SK-N-SH treated with all-trans-retinoic acid at 6 μM for 48 hours (cell line): ENCODE results near the gene CBLN3.

ENCODE experiments used
- ATAC-seq: fragments of 200-7000 bp; cut with Tn5 transposase; 3 replicates; pipeline ENCODE4 v1.9.1; 2020; ENCODE audit warnings: mild to moderate bottlenecking, moderate library complexity
- ARNTL ChIP-seq: fragments of 450-650 bp; formaldehyde crosslinking; IDR thresholded peaks from 2 replicates; pipeline ENCODE4 v1.5.0; 2020; ENCODE audit warnings: low read depth, mild to moderate bottlenecking, moderate library complexity, borderline replicate concordance
- BACH2 ChIP-seq: fragments of 250-450 bp; sonication (Bioruptor Pico); IDR thresholded peaks from 2 replicates; pipeline ENCODE4 v1.9.0; 2021; ENCODE audit warnings: mild to moderate bottlenecking, borderline replicate concordance
- CREB5 ChIP-seq: fragments of 250-450 bp; sonication (Bioruptor Pico); IDR thresholded peaks from 2 replicates; pipeline ENCODE4 v1.5.1; 2020; ENCODE audit warnings: low read depth, mild to moderate bottlenecking, moderate library complexity
- CSDC2 ChIP-seq: fragments of 250-450 bp; sonication (Bioruptor Pico); IDR thresholded peaks from 2 replicates; pipeline ENCODE4 v1.5.0; 2020; ENCODE audit warnings: mild to moderate bottlenecking, moderate library complexity
- CSRNP3 ChIP-seq: fragments of 250-450 bp; sonication (Bioruptor Pico); IDR thresholded peaks from 2 replicates; pipeline ENCODE4 v1.5.1; 2021; ENCODE audit warnings: mild to moderate bottlenecking, moderate library complexity
- ESRRG ChIP-seq: fragments of 250-450 bp; sonication (Bioruptor Pico); IDR thresholded peaks from 2 replicates; pipeline ENCODE4 v1.6.1; 2021; ENCODE audit warnings: mild to moderate bottlenecking
- GLIS3 ChIP-seq: fragments of 250-450 bp; sonication (Bioruptor Pico); IDR thresholded peaks from 2 replicates; pipeline ENCODE4 v1.5.0; 2020; ENCODE audit warnings: mild to moderate bottlenecking, moderate library complexity
- ISL1 ChIP-seq: fragments of 250-450 bp; sonication (Bioruptor Pico); IDR thresholded peaks from 2 replicates; pipeline ENCODE4 v2.1.2; 2022; ENCODE audit warnings: mild to moderate bottlenecking, moderate library complexity
- OSR1 ChIP-seq: fragments of 250-450 bp; sonication (Bioruptor Pico); IDR thresholded peaks from 2 replicates; pipeline ENCODE4 v1.8.0; 2022; ENCODE audit warnings: moderate library complexity, mild to moderate bottlenecking, inconsistent platforms
- PATZ1 ChIP-seq: fragments of 250-450 bp; sonication (Bioruptor Pico); IDR thresholded peaks from 2 replicates; pipeline ENCODE4 v1.8.0; 2020; ENCODE audit warnings: mild to moderate bottlenecking, moderate library complexity, borderline replicate concordance
- POU6F1 ChIP-seq: fragments of 250-450 bp; sonication (Bioruptor Pico); IDR thresholded peaks from 2 replicates; pipeline ENCODE4 v1.8.0; 2021; ENCODE audit warnings: low read depth, mild to moderate bottlenecking, moderate library complexity, borderline replicate concordance
- PPARA ChIP-seq: fragments of 250-450 bp; sonication (Bioruptor Pico); IDR thresholded peaks from 2 replicates; pipeline ENCODE4 v1.5.0; 2020; ENCODE audit warnings: mild to moderate bottlenecking, borderline replicate concordance
- RARB ChIP-seq: fragments of 250-450 bp; sonication (Bioruptor Pico); IDR thresholded peaks from 2 replicates; pipeline ENCODE4 v1.8.0; 2021; ENCODE audit warnings: mild to moderate bottlenecking, moderate library complexity
- TCF4 ChIP-seq: fragments of 250-450 bp; sonication (Bioruptor Pico); IDR thresholded peaks from 2 replicates; pipeline ENCODE4 v1.8.0; 2021; ENCODE audit warnings: mild to moderate bottlenecking, moderate library complexity, borderline replicate concordance
- TOX ChIP-seq: fragments of 250-450 bp; sonication (Bioruptor Pico); IDR thresholded peaks from 2 replicates; pipeline ENCODE4 v1.8.0; 2021; ENCODE audit warnings: mild to moderate bottlenecking, moderate library complexity, borderline replicate concordance
- TSHZ2 ChIP-seq: fragments of 250-450 bp; sonication (Bioruptor Pico); IDR thresholded peaks from 2 replicates; pipeline ENCODE4 v1.5.0; 2020; ENCODE audit warnings: mild to moderate bottlenecking, moderate library complexity
- ZFP30 ChIP-seq: fragments of 450-650 bp; formaldehyde crosslinking; IDR thresholded peaks from 2 replicates; pipeline ENCODE4 v1.5.0; 2022; ENCODE audit warnings: mild to moderate bottlenecking, moderate library complexity
- ZNF565 ChIP-seq: fragments of 450-650 bp; formaldehyde crosslinking; conservative IDR thresholded peaks from 2 replicates; pipeline ENCODE4 v1.5.0; 2020; ENCODE audit warnings: low read depth, mild to moderate bottlenecking, moderate library complexity
- ZNF70 ChIP-seq: fragments of 450-650 bp; formaldehyde crosslinking; IDR thresholded peaks from 2 replicates; pipeline ENCODE4 v1.5.0; 2020; ENCODE audit warnings: mild to moderate bottlenecking, moderate library complexity
- ZNF8 ChIP-seq: fragments of 450-650 bp; formaldehyde crosslinking; IDR thresholded peaks from 2 replicates; pipeline ENCODE4 v1.5.0; 2020; ENCODE audit warnings: mild to moderate bottlenecking, moderate library complexity

CBLN3 gene

GRCh38 chr14:24382064-24382371, 47.5 kb downstream of the CBLN3 start (continued):
- no peak for TF ChIP-seq CSRNP3 (CRISPR knock-in tag)
- no peak for TF ChIP-seq ZNF565 (CRISPR knock-in tag)
- no peak for TF ChIP-seq CREB5 (CRISPR knock-in tag)
- TF ChIP-seq TCF4 (CRISPR knock-in tag) = no peak
- TF ChIP-seq OSR1 (CRISPR knock-in tag) = no peak
- no peak for TF ChIP-seq RARB (CRISPR knock-in tag)
- no peak for TF ChIP-seq ARNTL
- TF ChIP-seq, all 23 proteins: peak for 0

GRCh38 chr14:24381363-24382063, 48.0 kb downstream of the CBLN3 start:
- no peak for TF ChIP-seq ARNTL
- no peak for TF ChIP-seq ZNF565 (CRISPR knock-in tag)
- no peak for TF ChIP-seq PATZ1 (CRISPR knock-in tag)
- TF ChIP-seq ZNF8 (CRISPR knock-in tag) = no peak
- no peak for TF ChIP-seq TSHZ2 (CRISPR knock-in tag)
- no peak for TF ChIP-seq CSDC2
- no peak for TF ChIP-seq GLIS3
- TF ChIP-seq PPARA (CRISPR knock-in tag) = no peak
- no peak for TF ChIP-seq ESRRG (CRISPR knock-in tag)
- TF ChIP-seq ZNF70 = no peak
- no peak for TF ChIP-seq POU6F1 (CRISPR knock-in tag)
- TF ChIP-seq ISL1 (CRISPR knock-in tag) = no peak
- TF ChIP-seq TOX = no peak
- no peak for TF ChIP-seq BACH2 (CRISPR knock-in tag)
- TF ChIP-seq TCF4 (CRISPR knock-in tag) = no peak
- no peak for TF ChIP-seq RARB (CRISPR knock-in tag)
- no peak for TF ChIP-seq CSRNP3 (CRISPR knock-in tag)
- no peak for TF ChIP-seq ZFP30
- no peak for ATAC-seq
